ENCODE data around the gene COL9A1. TPM values are rescaled to one million over a fixed set of nuclear protein-coding genes. Genes with fewer than 3 reads are reported as not detected.

The COL9A1 gene
- total RNA-seq, 4 donors from 2014 or later: not detected

DNA sequence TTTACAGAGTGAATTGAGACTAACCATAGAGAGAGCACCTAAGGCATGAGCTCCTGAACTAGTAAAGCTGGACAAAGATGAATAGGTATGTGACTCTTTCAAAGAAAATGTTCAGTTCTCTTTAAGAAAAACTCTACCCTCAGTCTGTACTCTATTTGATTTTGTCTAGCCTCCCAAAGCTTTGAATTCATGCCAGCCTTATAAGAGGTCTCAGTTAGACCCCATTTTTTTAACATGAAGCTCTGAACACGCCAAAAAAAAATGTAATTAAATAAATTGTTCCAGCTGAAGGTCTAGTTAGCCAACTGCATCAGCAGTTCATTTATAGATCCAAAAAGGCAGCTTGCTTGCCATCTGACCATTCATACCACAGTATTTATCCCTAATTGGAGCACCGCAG, 71.6 kb downstream of the COL9A1 start:
- TF ChIP-seq, protein P1, sequence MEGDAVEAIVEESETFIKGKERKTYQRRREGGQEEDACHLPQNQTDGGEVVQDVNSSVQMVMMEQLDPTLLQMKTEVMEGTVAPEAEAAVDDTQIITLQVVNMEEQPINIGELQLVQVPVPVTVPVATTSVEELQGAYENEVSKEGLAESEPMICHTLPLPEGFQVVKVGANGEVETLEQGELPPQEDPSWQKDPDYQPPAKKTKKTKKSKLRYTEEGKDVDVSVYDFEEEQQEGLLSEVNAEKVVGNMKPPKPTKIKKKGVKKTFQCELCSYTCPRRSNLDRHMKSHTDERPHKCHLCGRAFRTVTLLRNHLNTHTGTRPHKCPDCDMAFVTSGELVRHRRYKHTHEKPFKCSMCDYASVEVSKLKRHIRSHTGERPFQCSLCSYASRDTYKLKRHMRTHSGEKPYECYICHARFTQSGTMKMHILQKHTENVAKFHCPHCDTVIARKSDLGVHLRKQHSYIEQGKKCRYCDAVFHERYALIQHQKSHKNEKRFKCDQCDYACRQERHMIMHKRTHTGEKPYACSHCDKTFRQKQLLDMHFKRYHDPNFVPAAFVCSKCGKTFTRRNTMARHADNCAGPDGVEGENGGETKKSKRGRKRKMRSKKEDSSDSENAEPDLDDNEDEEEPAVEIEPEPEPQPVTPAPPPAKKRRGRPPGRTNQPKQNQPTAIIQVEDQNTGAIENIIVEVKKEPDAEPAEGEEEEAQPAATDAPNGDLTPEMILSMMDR (IDR thresholded peaks at IDR 0.05; ENCODE audit: low read depth): no peak

DNA sequence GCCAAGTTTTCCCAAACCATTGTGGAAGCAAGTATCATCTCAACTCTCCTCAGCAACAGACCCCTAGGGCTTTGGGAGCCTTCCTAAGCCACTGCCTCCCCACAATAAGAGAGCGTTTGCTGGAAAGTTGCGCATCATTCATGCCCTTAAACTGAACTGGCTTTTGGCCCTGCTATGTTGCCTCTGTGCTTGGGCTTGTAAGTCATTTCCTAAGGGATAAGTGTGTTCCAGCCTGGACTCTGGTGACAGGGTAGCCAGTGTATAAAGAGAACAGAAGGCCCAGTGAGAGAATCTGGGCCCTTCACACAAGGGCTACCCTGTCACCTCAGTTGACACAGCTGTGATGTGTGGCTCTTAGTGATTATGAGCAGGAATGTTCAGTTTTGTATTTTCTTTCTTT, 77.8 kb downstream of the COL9A1 start:
- TF ChIP-seq, protein P1 (IDR thresholded peaks at IDR 0.05; ENCODE audit: low read depth): no peak

DNA sequence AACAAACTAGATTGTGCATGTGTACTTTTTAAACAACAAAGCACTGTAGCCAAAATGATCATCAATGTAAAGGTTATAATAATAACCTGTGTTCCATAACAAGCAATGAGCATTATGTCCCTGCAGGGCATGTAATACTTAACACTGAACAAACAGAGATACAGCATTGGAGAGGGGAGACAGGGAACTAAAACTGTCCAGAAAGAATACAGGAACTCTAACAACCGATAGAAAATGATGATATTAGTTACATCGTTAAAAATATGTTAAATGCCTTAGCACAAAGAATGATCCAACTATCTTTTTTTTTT, 80.5 kb downstream of the COL9A1 start:
- TF ChIP-seq, protein P1 (IDR thresholded peaks at IDR 0.05; ENCODE audit: low read depth): no peak

DNA sequence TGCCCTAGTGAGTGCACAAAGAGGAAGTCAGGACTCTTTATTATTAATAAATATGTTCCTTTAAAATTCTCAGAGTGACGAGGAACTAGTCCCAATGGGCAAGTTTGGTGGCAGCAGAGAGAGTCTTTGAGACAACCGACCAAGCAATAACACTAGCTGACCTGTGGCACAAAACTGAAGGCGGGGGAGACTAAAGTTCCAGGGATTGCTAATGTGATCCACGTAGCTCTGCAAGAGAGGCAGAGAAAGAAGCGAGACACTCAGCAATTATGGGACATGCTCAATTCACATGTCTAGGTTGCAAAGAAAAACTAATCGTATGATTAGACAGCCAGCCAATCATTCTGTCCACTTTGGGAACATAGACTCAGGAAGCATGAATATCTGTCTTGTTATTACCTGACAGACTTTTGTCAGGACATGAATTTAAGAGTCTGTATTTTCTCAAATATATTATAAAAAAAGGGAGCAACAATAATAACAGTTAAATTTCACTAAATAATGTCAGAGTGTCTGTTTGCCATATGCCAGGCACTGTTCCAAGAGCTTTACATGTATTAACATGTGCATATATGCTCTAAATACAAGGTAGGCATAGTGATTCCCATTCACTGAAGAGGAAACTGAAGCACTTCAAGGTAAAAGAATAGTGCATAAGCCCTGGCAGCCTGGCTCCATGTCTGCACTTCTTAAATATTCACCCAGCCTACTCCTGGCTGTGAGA, 81.0 kb downstream of the COL9A1 start:
- TF ChIP-seq, protein P1 (IDR thresholded peaks at IDR 0.05; ENCODE audit: low read depth): no peak

DNA sequence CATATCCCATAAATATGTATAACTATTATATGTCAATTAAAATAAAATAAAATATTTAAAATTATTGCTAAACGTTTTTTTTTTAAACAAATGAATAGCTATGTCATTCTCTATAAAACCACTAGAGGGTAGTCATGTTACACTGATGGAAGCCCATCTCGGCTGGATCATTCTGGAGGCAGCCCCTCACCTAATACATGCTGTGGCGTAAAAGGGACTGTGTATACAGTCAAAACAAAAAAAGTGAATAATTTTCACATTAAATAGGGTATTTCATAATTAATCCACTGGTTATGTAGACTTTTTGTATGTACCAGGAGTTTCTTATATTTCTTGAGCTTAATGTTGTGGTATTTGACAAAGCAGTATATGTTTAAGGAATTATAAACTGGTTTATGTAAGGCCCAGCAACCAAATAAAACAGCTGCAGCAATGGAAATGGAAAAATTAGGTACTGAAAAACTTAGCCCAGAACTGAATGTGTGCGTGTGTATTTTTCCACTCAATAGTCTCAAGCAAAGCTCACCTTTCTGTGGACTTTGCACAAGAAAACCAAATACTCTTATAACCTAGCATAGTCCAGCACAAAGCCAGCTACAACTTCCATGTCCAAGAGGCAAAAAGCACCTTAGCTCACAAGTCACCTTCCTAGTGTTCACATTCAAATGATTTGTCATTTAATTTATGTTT, 81.7 kb downstream of the COL9A1 start:
- TF ChIP-seq, protein P1 (IDR thresholded peaks at IDR 0.05; ENCODE audit: low read depth): no peak

DNA sequence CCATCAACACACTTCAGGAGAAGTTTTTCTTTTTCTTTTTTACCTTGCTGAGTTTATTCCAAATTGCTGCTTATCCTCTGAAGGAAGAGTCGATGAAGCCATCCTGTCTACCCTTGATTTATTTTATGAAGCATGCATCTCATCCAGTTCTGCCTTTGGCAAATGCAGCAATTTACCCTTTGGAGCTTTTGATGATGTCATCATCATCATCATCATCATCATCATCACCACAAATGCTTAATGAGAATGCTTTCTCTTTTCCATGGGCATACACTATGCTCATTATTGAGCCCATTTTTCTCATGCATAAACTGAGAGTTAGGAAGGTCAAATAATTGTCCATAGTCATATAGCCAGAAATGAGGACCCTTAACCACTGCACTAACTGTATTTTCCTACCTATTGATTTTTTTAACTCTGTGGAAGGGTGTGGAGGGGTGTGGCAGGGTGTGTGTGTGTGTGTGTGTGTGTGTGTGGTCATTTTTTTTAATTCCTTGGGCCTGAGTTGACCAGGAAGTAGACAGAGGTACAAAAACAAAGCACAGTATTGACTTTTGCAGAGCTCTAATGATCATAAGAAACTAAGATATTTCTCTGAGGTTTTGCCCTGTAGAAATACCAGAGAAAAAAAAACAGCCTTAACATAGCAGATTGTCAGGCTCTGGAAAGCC, 82.8 kb downstream of the COL9A1 start:
- TF ChIP-seq, protein P1 (IDR thresholded peaks at IDR 0.05; ENCODE audit: low read depth): no peak

DNA sequence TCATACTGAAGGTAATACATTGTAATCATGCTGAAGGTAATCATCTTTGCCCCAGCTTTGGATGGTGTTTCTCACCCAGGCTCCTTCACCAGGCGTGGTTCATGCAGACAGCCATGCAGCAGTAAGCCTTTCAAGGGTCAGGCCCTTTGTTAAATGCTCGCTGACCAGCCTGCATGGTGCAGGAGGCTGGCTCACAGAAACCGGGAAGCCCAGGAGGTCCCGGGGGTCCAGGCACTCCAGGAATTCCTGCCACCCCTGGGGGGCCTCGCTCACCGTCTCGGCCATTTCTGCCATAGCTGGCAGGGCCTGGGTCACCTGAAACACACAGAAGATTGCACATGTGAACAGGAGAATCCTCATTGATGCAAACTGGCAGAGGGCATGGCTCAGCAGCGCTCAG, 86.1 kb downstream of the COL9A1 start:
- TF ChIP-seq, protein P1 (IDR thresholded peaks at IDR 0.05; ENCODE audit: low read depth): no peak

Measured in subcutaneous adipose tissue (tissue), 4 donors.